WTC11 (cell line): Measurements from ENCODE around the gene UBL4B.

Source experiments
- GABPB1 ChIP-seq: sonication (generic); formaldehyde crosslinking; IDR thresholded peaks from 2 replicates; pipeline ENCODE4 v1.8.1; 2023; ENCODE audit warnings: mild to moderate bottlenecking, missing genetic modification reagents
- TF ChIP-seq, protein P1 (sequence below): fragments of 200-600 bp; IDR thresholded peaks from 2 replicates; pipeline ENCODE4 v1.8.0; 2022; ENCODE audit warnings: antibody characterized with exemption

DNA sequence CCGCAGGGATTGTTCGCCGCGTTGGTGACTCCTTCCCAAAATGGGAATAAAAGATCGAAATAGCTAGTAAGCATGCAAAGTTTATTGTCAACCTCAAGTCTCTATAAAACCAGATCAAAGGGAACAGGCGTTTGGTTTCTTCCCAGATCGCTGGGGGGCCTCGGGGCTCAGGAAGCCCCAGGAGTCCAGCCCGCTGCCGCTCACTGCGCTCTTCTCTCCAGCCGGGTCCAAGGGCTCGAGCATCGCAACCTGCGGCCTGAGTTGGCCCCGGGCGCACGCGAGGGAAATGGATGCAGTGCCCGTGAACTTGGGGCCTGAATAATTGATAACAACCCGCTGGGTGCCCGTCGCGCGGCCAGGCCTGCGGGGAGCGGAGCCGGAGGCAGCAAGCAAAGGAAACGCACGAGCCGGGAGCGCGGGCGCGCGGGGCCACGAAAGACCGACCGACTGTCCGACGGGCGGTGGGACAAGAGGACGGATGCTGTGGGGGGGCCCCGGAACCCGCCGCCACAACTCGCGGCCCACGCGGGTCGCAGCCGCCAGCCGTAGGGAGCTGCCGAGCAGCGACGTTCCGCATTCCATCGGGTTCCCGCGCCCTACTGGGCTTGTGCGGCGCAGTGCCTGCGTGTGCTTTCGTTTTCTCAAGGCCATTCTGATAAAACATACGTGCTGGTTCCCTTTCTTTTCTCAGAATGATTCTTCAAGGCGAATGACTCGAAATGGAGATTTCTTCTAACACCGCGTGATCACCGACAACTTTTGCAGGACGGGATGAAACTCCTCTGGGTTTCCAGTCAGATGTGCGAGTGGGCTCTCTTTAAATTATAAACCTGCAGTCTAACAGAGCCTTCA, 27.8 kb upstream of the UBL4B start:
- TF ChIP-seq, protein P1, sequence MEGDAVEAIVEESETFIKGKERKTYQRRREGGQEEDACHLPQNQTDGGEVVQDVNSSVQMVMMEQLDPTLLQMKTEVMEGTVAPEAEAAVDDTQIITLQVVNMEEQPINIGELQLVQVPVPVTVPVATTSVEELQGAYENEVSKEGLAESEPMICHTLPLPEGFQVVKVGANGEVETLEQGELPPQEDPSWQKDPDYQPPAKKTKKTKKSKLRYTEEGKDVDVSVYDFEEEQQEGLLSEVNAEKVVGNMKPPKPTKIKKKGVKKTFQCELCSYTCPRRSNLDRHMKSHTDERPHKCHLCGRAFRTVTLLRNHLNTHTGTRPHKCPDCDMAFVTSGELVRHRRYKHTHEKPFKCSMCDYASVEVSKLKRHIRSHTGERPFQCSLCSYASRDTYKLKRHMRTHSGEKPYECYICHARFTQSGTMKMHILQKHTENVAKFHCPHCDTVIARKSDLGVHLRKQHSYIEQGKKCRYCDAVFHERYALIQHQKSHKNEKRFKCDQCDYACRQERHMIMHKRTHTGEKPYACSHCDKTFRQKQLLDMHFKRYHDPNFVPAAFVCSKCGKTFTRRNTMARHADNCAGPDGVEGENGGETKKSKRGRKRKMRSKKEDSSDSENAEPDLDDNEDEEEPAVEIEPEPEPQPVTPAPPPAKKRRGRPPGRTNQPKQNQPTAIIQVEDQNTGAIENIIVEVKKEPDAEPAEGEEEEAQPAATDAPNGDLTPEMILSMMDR: no peak
- TF ChIP-seq GABPB1 (CRISPR knock-in tag): no peak
